SU-DHL-6 (cell line): Measurements from ENCODE around the gene FAM20A.

Experiments used
- CTCF ChIP-seq: fragments of 200-600 bp; sonication (generic); IDR thresholded peaks from one replicate; pipeline ENCODE4 v1.5.1; 2017; ENCODE audit warnings: antibody characterized with exemption, mild to moderate bottlenecking, low read length, moderate library complexity; ENCODE audit not compliant: insufficient read depth, poor library complexity, severe bottlenecking
- EZH2phosphoT487 ChIP-seq: fragments of 200-600 bp; sonication (generic), shearing (Covaris generic); conservative IDR thresholded peaks from 2 replicates; pipeline ENCODE4 v1.6.1; 2018; ENCODE audit warnings: mild to moderate bottlenecking, antibody characterized with exemption, low read length, moderate library complexity, mixed read lengths

GRCh38 chr17:68514831-68515635 lies 86.1 kb downstream of the FAM20A start:
- no peak for TF ChIP-seq CTCF
- no peak for TF ChIP-seq EZH2phosphoT487
